HG03135 (cell line): ENCODE results near the gene PPP1R8.
"Not testable (repeated sequence)": the region's sequence is repeated elsewhere in the genome, so short reads cannot be mapped to it uniquely, and the experiment has no call there.

Experiments used
- ATAC-seq: cut with Tn5 transposase; IDR thresholded peaks from one replicate; pipeline ENCODE4 v1.9.1; 2021; ENCODE audit warnings: mild to moderate bottlenecking, moderate library complexity; ENCODE audit not compliant: unreplicated experiment

PPP1R8 gene

DNA sequence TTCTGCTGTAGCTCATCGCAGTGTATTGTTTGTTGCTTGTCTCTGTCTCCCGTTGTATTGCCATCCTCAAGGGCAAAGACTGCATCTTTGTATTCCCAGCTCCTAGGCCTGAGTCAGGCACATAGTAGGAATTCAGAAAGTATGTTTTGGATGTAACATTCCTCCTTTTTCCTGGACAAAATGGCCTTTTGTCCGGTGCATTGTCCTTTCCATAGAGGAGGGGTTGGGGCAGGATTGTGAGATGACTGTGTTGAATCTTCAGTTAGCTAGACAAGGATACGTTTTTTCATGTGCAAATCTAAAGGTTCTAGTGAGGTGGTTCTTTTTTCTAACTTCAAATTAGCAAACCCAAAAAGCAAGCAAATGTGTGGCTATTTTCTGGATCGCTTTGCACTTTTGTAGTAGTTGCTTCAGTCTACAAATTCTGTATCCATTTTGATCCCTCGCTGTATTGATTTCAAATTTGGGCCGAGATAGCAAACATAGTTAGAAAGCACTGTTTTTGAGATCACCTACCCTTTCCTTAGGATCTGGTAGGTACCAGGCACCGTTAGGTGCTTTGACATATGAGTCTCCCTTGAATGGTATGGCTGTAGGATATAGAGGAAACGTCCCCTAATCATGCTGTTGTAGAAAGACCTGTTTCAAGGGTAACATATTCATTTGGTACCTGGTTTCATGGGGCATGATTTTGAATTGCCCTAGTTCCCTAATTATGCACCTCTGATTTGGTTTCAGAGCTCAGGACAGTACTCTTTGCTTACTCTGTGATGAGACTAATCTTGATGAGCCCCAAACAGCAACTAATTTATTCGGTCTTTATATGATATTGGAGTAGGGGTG is 1.2 kb downstream of the PPP1R8 start:
- no peak for ATAC-seq

DNA sequence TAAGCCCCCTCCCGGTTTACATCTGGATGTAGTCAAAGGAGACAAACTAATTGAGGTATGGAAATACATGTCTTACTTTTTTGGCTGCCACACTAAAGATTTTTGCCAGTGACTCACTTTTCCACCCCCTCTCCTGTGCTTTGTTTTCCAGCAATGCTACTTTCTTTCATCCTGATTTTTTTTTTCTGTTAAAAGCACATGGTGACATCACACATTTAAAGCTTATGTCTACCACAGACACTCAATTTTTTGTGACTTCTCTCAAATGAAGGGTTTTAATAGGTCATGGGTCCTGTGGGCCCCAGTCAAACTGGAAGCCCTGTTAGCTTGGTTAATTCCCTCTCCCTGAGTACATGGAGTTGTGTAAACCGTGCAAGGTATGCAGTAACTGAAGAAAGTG is 2.2 kb downstream of the PPP1R8 start:
- ATAC-seq: no peak

GRCh38 chr1:27833470-27833869 is 2.9 kb downstream of the PPP1R8 start:
- ATAC-seq: no peak

DNA sequence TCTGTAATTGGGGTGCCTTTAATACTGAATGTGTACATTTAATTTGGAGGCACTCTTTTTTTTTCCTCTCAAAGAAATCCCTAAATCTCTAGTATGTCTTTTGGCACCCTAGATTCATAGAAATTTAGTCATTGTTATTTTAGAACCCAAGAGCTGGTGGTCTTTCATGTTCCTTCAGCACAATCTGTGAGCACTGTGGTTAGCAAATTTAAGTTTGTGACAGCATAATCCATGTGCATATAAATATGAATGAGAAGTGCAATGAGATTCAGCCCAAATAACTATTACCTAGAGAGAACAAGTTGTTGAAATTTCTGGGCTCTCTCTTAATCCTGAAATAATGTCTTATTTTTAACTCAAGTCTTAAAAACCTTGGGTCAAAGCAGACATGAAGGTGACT is 4.5 kb downstream of the PPP1R8 start:
- ATAC-seq: no peak

DNA sequence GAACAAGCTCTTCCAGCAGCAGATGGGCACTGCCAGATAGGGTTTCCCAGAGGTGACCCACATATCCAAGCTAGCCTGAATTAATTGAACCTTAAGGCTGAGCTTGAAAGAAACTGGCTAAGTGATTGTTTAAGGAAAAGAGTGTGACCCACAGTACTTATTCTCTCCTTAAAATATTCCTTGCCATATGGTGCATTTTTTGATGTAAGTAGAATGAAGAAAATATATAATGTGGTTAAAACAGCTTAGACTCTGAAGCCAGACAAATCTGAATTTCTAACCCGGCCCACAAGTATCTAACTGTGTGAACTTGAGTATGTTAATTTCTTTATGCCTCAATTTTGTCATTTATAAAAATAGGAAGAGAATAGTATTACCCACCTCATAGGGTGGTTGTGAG is 4.9 kb downstream of the PPP1R8 start:
- no peak for ATAC-seq

GRCh38 chr1:27849951-27850350 is 19.4 kb downstream of the PPP1R8 start:
- ATAC-seq: no peak

DNA sequence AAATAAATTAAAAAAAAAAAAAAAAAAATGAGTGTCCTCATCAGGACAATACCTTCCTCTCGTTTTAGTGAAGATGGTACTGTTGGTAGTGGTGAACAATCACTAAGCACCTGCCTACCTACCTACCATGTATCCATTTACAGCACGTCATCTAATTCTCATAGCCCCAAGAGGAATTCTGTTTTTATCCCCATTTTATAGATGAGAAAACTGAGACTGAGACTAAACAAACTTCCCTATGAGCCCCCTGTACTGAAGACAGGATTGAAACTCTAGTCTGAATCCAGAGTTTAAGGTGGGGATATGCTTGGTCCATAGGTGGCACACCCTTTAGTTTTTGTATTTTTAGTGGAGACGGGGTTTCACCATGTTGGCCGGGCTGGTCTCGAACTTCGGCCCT is 24.5 kb downstream of the PPP1R8 start:
- no peak for ATAC-seq

DNA sequence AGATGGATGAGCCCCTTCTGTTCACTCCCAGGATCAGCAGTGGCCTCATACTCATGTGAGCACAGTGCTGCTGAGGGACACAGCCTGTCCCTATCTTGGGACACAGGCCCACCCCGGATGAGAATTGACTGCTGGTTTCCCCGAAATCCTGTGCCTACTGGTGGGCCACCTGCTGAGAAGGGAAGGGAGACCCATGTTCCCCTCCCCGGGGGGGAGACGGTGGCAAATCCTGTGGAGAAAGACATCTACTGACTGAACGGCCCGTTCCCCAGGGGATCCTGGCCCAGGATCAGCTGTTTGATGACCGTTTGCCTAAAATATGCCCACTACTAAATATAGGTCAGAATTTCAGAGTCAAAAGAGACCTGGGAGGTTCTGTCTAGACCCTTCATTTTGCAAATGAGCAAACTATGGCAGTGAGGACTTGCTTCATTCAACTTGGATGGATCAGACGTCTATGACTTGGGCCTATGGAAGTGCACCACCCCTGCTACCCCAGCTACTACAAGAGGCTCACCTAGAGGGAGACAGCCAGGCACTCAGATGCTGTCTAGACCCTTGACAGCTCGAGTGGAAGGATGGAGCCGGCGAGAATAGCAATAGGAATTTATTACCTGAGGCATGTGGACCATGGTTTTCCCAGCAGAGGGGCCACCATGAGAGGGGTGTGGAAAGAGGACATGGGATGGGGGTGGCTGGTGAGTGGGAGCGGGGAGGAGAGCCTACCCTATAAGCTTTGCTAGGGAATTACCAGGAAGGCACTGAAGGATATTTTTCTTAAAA is 26.2 kb downstream of the PPP1R8 start:
- ATAC-seq: no peak

GRCh38 chr1:27857552-27857951 is 27.0 kb downstream of the PPP1R8 start:
- ATAC-seq: not testable (repeated sequence)

GRCh38 chr1:27858072-27858948 is 27.7 kb downstream of the PPP1R8 start:
- ATAC-seq: peak; percentile 63

GRCh38 chr1:27858949-27859576 is 28.5 kb downstream of the PPP1R8 start:
- no peak for ATAC-seq

DNA sequence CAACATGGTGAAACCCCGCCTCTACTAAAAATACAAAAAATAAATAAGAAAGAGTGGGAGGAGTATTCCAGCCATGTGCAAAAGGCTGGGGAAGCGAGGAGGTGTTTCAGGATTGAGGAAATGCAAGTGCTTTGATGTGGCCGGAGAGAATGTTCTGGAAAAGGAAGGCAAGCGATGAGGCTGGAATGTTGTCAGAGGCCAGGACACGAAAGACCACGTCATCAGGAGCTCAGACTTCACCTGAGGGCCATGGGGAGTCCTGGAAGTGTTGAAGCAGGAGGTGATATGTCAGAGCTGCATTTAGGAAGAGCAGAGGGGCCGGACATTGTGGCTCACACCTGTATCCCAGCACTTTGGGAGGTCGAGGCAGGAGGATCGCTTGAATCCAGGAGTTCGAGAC is 30.9 kb downstream of the PPP1R8 start:
- ATAC-seq: no peak

DNA sequence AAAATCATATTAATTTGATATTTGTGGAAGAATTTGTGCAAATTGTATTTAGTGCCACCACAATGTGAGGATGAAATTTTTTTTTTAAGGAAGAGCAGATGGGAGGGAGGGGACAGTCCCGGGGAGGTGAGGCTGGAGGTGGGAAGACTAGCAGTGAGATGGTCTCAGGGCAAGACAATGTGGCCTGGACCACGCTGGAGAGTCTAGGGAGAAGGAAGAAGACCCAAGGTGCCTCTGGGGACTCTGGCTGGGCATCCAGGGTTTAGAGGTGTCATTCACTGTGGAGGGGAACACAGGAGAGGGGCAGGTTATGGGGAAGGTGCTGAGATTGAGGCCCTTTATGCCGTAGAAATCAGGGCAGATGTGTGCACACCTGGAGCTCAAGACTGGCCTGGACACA is 31.4 kb downstream of the PPP1R8 start:
- no peak for ATAC-seq

GRCh38 chr1:27862671-27863537 is 32.3 kb downstream of the PPP1R8 start:
- no peak for ATAC-seq

DNA sequence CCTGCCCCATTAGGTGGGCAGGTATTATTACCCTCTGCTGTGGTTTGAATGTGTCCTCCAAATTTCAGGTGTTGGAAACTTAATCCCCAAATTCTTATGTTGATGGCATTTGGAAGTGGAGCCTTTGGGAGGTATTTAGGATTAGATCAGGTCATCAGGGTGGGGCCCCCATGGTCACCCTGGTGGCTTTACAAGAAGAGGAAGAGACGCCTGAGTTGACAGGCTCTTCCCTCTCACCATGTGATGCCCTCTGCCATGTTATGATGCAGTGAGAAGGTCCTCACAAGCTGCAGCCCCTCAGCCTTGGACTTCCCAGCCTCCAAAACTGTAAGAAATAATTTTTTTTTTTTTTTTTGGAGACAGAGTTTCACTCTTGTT is 32.9 kb downstream of the PPP1R8 start:
- no peak for ATAC-seq

DNA sequence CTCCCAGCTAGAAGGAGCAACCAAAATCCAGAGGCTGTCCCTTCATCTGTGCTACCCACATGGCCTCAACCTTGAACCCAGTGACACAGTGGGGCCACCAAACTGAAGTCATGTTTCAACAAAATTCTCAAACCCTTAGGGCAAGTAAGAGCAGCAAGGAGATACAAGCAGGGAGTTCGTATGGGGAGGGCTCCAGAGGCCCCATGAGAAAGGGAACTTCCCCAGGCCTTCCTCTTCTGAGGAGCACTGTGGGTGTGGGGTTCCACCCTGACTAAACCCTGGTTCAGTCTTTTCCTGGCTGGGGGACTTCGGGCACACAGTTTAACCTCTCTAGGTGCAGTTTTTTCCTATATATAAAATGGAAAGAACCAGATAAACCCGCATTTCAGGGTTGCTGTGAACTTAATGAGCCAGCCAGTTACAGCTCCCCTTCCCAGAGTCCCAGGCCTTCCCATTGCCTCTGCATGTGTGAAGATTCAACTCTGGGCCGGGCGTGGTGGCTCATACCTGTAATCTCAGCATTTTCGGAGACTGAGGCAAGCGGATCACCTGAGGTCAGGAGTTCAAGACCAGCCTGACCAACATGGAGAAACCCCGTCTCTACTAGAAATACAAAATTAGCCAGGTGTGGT is 33.8 kb downstream of the PPP1R8 start:
- no peak for ATAC-seq

DNA sequence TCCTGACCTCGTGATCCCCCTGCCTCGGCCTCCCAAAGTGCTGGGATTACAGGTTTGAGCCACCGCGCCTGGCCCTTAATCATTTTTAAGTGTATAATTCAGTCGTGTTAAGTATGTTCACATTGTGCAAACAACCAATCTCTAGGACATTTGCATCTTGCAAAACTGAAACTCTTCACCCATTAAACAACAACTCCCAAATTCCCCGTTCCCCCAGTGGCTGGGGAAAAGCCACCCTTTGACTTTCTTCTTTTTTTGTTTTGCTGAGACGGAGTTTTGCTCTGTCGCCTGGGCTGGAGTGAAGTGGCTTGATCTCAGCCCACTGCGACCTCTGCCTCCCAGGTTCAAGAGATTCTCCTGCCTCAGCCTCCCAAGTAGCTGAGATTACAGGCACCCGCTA is 35.2 kb downstream of the PPP1R8 start:
- ATAC-seq: no peak

- no peak for ATAC-seq
Measured at GRCh38 chr1:27868556-27868931, 38.0 kb downstream of the PPP1R8 start.

GRCh38 chr1:27868932-27869718 is 38.5 kb downstream of the PPP1R8 start:
- no peak for ATAC-seq
